Stimulated activated CD4-positive, alpha-beta T cell treated with anti-CD3 and anti-CD28 coated beads, Interleukin-12 subunit alpha, Interleukin-12 subunit beta, amount 100 ng/mL, for 48 hours (primary cell): ENCODE measurements around the gene GNPTAB.
"Not testable (repeated sequence)": the region's sequence is repeated elsewhere in the genome, so short reads cannot be mapped to it uniquely, and the experiment has no call there.

Experiments used
- DNase-seq, 3 donors: peaks; one replicate each; pipeline ENCODE4 v3.0.0-alpha.2; 2020; ENCODE audit warnings: low read depth in 2 of 3, low spot score in 1 of 3

Gene GNPTAB

DNA sequence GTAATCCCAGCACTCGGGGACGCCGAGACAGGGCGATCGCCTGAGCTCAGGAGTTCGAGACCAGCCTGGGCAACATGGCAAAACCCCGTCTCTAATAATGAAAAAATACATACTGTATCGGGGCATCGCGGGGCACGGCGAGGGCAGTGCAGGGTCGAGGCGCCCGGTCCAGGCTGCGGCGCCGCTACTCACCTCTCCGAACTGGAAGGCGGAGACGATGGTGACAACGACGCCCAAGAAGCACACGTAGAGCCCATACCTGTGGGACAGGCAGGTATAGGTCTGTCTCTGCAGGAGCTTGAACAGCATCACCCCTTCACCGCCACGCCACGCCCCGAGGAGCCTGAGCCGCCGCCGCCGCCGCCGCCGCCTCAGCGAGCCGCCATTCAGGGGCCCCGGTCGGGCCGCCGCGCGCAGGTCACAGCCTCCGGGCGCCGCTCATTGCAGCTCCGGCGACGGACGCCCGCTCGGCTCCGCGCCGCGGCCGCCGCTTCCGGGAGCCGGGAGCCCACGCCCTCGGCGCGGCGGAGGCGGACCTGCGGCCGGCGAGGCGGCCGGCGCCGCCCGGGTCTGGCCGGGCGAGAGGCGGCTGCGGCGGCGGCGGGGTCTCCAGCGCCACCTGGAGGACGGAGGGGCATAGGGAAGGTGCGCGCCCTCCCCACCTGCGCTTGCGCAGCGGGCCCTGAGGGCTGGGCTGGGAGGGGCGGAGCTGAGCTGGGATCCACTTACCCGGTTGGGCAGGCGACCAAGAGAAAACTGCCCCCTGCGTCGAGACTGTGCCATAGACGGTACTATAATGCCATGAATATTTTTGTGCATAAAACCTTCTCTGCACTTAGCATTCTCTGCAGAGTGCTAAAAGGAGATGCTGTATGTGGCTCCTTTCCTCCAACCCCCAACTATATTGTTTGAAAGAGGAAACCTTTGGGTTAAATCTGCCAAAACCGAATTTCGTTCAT is at the start of gene GNPTAB:
GNPTAB (minus strand) TSS at position 593 of the 959 bp plus-strand sequence; CDS start at position 309, 284 bp downstream.
- DNase-seq, result peak; percentile 92 to 93 (median 92)

DNA sequence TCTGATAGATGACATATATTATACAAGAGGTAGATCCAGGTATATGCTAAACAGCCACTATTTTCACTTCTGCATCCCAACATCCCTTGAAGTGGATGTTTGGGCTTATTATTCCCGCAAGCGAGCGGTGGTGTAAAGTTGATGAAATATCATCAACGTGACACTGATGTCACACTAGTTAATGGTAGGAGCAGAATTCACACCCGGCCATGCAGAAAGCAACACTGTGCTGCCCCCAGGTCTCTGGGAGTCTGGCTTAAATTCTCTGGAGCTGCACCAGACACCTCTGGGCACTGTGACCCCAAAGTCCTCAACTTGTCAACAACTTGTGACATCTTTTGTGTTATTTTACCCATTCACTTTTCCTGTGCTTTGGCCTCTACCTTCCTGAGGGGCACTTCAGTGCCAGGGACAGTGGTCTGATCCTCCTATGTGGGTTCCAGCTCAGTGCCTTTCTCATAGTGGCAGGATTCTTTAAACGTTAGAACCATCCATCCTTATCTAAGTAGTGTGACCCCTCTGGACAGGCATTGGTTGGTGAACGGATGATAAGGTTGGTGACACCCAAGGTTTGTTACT is 47.6 kb upstream of the GNPTAB start:
- DNase-seq, result no peak

DNA sequence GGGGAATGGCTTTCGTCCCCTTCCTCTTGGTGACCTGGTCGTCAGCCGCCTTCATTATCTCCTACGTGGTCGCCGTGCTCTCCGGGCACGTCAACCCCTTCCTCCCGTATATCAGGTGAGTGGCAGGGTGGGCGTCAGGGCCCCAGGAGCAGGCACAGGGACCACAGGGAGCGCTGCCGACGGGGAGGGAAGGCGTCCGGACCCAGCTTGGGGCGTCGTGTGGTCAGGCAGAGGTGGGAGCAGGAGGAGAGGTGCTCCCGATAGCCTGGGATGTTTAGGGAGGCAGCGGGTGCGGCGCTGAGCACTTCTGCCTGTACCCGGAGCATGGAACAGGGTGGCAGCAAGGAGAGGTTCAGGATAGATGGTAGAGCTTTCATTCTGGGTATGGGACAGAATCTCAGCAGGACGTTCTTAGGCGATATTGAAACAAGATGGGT is 47.1 kb upstream of the GNPTAB start:
- no peak for DNase-seq

DNA sequence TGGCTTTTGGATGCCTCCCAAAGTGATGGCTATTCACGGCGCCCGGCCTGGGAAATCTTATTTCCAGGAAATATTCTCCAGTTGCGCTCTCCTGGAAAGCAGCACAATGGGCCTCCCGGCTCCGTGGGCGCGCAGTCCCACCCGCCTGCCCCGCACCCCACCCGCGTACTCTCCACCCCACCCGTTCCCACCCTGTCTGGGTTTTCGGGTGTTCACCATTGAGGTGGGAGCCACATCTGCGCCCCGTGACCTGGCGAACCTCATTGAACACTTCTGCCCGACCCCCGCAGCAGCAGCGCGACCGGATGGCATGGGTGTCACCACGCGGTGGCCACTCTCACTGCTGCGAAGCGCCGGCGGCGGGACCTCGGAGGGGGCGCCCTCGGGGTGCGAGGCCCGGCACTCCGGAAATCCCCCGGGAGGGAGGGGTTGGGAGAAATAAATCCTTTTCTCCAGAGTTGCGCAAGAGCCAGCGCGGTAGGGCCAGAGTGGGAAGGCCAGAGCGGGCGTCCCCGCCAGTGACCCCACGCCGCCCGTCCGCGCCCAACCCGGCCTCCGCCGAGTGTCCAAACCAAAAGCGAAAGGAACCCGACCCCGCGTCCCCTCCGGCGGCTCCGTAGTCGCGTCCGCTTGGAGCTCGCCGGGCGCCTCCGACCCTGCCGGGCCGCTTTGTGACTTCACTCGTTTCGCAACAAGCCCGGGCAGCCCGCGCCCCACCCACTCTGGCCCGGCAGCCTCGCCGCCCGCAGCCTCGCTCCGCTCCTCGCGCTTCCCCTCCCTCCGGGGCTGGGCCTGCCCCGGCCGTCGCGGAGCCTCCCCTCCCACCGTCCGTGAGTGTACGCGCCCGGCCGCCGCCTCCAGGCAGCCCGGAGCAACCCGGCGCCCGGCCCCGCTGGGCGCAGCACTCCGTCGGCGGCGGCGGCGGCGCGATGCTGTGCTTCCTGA is 46.4 kb upstream of the GNPTAB start, which contains the start of gene DRAM1:
DRAM1 (plus strand) TSS at position 720 of the 945 bp plus-strand sequence; CDS start at position 930, 210 bp downstream.
- peak; percentile 49 to 75 (median 51) for DNase-seq

DNA sequence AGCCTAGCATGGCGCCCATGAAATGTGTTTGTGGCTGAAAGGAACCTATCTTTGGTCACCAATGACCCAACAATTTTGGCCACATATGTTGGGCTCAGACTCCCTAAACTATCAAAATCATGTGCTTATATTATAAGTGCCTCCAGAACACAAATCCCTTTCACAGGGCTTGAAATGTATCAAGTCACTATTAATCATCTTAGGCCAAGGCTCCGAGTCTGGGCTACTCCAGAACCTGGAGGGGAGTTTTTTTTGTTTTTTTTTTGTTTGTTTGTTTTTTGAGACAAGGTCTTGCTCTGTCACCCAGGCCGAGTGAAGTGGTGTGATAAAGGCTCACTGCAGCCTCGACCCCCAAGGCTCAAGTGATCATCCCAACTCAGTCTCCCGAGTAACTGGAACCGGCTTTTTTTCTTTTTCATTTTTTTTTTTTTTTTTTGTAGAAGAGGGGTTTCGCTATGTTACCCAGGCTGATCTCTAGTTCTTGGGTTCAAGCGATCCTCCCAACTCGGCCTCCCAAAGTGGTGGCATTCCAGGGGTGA is 45.6 kb upstream of the GNPTAB start:
- no peak for DNase-seq

DNA sequence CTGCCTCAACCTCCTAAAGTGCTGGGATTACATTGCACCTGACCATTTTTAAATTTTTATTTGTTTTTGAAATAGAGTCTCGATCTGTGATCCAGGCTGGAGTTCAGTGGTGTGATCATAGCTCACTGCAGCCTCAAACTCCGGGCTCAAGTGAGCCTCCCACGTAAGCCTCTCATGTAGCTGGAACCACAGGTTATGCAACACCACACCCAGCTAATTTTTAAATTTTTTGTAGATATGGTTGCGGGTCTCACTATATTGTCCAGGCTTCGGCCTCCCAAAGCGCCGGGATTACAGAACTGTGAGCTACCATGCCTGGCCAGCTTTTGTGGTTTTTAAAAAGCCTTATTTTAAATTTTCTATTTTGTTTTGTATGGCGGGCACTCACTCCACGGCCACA is 44.4 kb upstream of the GNPTAB start:
- DNase-seq, result no peak

DNA sequence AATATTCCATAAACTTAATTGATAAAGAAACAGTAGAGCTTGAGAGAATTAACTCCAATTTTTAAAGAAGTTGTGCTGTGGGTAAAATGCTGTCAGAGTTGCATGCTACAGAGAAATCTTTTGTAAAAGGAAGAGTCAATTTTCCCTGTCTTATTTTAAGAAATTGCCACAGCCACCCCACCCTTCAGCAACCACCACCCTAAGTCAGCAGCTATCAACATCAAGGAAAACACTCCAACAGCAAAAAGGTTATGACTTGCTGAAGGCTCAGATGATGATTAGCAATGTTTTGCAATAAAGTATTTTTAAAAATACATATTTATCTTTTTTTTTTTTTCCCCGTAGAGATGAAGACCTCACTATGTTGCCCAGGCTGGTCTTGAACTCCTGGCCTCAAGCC is 40.2 kb upstream of the GNPTAB start:
- no peak for DNase-seq

DNA sequence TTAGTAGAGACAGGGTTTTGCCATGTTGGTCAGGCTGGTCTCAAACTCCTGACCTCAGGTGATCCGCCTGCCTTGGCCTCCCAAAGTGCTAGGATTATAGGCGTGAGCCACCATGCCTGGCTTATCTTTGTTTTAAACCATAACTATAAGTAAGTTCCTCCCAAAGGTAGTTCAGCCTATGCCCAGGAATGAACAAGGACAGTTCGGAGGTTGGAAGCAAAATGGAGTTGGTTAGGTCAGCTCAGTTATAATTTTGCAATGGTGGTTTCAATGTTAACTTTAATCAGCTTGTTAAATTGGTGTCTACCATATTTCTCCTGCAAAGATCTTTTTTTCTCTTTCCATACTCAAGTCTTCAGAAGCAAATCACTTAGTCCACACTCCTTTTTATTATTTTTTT is 36.9 kb upstream of the GNPTAB start:
- DNase-seq, result not testable (repeated sequence)

DNA sequence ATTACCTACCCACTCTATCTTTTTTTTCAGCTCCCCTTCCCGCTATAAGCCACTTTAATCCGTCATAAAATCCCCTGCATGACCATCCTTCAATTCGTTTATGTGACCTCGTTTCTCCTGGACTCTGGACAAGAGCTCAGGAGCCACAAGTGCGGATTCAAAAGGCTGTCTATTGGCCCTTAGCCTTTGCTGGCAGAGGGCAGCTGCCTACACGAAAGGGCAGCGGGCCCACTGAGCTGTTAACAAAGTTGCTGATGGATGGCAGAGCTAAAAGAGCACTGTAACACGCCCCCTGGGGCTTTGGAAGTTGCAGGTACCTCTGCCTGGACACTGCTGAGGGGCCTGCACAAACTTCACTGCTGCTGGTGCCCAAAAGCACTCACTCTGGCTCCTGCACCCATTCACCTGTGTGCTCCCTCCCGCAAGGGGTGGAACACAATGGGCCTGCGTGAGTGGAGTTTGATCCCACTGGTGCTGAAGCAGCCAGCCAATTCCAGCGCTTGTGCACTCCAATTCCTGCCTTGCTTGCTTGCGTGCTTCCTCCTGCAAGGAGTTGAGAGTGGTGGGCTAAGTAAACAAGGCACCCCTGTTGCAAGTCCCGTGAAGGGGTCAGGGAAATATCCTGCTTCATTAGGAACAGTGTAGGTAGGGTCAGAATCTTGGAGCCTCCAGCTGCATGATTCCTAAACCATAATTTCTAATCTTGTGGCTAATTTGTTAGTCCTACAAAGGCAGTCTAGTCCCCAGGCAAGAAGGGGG is 36.0 kb upstream of the GNPTAB start:
- no peak for DNase-seq

DNA sequence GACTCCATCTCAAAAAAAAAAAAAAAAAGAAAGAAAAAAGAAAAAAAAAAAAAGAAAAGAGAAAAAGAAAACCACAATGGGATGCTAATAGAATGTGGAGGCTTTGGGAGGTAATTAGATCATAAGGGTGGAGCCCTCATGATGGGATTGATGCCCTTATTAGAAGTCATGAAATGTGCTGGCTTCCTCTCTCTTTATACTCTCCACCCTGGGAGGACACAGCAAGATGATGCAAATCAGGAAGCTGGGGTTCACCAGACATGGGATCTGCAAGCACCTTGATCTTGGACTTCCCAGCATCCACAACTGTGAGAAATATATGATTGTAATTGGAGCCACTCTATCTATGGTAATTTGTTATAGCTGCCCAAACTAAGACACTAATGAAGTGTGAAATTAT is 33.2 kb upstream of the GNPTAB start:
- DNase-seq, result no peak

DNA sequence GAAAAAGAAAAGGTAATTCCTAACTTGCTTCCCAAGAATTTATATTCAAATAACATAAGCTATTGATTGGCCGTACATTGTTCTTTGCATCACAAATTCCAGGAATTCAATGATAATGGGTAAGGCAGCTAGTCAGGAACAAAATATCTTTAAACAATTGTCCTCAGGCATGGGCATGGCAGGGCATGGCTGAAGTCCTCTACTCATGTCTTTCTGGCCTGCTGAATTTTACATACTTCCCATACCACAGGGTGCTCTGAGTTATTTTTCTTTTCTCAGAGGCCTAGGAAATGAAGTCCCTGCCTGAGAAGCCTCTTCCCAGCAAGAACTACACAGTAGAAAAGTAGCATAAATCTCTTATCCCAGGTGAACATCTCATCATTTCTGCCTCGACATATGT is 31.5 kb upstream of the GNPTAB start:
- DNase-seq, result no peak

DNA sequence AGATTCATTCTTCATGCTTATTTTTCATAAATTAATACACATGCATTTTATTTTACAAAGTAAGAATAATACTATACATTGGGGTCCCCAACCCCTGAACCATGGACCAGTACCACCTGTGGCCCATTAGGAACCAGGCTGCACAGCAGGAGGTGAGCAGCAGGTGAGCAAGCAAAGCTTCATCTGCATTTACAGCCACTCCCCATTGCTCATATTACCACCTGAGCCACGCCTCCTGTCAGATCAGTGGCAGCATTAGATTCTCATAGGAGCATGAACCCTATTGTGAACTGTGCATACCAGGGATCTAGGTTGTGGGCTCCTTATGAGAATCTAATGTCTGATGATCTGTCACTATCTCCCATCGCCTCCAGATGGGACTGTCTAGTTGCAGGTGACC is 30.9 kb upstream of the GNPTAB start:
- not testable (repeated sequence) for DNase-seq

DNA sequence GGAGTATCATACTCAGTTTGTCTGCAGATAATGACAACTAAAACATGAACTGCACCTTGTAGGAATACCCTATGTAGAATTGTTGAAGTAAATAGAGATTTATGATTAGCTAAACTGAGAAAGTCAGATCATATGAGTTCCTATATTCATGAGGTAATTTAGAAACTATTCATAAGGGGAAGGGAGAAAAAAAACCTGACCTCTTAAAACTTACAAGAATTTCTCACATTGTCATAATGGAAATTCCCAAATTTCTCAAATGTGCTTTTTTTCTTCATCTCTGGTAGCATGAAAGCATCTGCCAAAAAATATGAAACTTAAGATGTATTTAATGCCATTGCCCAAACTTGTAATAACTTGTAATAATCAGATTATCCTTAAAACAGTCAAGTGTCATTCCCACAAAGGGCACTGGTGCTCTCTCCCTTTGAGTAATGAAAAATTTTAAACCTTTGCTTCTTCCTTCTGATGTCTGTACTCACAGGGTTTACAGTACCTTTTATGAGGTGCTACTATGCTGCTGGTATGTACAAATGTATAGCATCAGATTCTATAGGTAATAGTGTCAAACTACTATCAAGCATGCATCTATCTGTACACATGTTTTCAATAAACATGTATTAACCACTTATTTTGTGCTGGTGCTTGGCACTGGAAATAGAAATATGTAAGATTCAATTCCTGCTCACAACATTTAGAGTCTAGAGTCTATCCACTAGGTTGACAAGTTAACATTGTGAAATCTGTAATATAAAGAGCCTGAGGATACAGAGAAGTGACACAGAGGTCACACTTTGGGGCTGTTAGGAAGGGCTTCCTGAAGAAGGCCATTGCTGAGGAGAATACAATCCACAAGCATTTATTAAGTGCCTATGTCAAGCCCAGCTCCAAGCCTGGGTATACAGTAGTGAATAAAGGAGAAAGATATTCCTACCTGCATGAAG is 29.2 kb upstream of the GNPTAB start:
- DNase-seq, result no peak

DNA sequence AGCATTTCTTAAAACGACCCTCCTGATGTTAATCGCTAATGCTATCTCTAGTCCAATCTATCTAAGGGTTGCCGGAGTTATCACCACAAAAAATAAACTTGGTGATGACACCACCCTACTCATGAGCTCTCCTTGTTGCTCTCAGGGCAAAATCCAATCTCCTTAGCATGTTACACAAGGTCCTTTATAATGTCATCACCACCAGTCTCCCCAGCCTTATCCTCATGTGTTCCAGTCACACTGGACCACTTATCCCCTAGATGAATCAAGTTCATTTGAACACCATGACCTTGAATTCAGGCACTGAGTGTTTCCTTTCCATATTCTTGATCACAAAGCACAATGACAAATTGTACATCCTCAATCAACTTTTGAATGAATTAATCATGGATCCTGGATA is 27.6 kb upstream of the GNPTAB start:
- DNase-seq, result no peak

DNA sequence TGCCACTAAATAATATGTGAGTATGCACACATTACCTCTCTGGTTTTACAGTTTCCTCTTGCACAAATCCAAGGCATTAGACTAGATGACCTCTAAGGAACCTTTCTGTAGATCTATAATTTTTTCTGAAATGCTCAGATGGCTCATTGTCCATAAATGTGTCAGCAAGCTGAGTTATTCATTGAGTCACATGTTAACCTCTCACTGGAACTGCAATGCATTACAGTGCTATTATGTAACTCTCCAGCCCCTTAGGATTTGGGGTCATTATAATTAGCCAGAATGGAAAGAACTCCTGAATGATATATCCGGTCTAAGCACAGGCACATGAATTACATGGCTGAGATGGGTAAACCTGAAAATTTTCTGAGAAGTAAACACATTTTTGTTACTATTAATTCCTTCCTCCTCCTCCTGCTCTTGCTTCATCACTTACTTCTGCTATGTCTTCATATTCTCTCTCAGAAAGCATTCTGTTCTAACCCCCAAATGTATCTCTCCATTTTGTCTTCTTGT is 26.3 kb upstream of the GNPTAB start:
- no peak for DNase-seq

DNA sequence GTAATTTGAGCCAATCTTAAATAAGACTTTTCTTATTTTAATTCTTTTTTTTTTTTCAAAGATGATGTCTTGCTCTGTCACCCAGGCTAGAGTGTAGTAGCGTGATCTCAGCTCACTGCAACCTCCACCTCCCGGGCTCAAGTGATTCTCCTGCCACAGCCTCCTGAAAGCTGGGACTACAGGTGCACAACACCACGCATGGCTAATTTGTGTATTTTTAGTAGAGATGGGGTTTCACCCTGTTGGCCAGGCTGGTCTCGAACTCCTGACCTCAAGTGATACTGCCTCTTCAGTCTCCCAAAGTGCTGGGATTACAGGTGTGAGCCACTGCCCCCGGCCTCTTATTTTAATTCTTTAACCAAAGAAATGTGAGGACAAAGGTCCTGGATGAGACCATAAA is 25.9 kb upstream of the GNPTAB start:
- DNase-seq, result not testable (repeated sequence)

DNA sequence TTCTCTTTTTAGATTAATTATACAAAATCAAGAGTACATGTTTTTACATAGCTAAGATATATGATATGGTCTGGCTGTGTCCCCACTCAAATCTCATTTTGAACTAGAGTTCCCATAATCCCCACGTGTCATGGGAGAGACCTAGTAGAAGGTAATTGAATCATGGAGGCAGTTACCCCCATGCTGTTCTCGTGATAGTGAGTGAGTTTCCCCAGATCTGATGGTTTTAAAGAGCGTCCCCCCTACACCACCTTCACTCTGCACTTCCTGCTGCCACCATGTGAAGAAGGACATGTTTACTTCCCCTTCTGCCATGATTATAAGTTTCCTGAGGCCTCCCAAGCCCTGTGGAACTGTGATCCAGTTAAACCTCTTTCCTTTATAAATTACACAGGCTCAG is 25.2 kb upstream of the GNPTAB start:
- DNase-seq, result no peak

DNA sequence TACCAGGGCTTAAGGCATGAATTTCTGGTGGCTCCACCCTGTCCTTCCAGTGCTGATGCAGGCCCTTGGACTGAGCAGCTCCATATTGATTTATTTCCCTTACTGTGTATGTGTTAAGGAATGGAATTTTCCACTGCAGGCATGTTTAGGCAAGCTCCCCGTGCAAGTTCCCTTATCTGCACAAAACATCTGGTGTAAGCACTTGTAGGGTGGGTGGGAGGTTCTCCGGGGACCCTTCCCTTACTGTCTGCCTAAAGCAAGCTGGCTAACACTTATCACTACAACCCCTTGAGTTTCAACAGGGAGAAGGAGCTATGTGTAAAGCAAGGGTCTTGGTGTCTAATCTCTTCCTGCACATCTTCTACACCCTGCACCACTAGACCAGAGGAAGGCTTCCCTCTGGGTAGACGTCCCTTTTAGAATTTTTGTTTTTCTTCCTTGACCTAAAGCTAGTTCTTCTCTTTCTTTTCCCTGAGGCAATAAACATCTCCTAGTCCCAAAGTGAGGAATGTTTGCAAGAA is 24.7 kb upstream of the GNPTAB start:
- DNase-seq, result no peak

DNA sequence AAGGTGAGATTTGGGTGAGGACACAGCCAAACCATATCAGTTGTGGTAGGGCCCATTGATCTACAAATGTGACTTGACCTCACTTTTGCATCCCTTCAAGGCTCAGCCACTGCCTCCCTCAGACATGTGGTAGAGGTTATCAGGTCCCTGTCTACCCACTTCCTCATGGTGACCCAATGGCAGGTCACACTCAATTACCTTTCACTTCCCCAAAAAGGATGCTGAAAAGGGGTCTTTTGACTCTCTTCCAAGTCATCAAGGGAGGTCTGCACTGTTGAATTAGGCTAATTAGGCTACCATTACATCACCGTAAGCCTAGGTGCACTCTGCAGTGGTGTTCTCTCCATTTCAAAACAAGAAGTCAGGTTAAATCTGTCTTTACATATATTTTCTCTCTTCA is 24.0 kb upstream of the GNPTAB start:
- DNase-seq, result no peak
